OCI-M2 (cell line): ENCODE data around the gene TMEM235.

ENCODE experiments used
- DNase-seq: peaks from one replicate; lab custom pipeline; 2025; ENCODE audit not compliant: unreplicated experiment; lab: John Stamatoyannopoulos, UW

Gene TMEM235

DNA sequence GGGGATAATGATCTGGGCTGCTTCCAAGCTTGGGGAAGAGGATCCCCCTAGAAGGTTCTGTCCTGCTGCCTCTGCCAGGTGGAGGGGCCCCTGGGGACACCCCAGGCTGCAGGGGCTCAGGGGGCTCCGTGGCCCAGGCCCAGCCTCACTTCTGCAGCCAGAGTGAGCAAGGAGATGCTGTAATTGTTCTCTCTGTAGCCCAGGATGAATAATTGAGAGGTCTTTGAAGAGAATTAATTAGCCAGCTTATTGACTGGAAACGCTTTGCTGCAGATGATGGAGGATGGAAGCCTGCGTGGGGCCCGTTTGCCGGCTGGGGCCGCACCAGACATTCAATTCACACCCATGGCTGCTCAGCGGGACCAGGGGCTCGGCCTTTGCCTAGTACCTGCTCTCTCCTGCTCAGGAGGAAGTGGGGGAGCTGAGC lies 38.5 kb downstream of the TMEM235 start:
- DNase-seq: no peak

DNA sequence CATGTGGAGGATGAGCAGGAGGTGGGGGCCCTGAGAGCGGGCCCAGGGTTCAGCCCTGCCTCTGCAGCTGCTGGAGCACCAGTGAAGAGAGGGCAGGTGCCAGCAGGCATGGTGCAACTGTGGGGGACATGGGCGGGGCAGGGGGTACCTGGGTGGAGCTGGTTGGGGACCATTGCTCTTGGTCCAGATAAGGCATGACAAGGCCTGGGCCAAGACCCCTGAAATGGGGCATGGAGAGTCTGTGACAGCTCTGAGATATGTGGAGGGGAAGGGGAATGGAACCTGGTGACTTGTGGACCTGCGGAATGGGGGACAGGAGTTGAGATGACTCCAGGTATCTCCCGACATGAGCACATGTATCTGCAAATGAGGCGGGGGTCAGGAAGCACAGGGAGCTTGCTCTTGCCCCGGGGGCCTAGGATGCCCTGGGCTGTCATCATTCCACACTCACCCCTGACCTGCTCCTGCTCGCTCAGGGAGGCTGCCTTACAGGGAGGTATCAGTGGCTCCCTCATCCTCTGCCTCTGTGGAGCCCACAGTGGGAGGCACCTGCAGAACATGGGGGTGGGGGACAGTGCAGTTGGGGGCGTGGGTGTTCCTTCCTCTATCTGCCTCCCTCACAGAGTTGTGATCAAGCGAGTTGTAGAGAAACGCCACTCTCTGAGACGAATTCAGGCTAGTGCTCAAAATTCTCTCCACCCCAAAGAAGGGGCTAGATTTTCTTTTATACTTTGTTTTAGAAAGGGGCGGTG lies 40.2 kb downstream of the TMEM235 start:
- peak; percentile 71 for DNase-seq

DNA sequence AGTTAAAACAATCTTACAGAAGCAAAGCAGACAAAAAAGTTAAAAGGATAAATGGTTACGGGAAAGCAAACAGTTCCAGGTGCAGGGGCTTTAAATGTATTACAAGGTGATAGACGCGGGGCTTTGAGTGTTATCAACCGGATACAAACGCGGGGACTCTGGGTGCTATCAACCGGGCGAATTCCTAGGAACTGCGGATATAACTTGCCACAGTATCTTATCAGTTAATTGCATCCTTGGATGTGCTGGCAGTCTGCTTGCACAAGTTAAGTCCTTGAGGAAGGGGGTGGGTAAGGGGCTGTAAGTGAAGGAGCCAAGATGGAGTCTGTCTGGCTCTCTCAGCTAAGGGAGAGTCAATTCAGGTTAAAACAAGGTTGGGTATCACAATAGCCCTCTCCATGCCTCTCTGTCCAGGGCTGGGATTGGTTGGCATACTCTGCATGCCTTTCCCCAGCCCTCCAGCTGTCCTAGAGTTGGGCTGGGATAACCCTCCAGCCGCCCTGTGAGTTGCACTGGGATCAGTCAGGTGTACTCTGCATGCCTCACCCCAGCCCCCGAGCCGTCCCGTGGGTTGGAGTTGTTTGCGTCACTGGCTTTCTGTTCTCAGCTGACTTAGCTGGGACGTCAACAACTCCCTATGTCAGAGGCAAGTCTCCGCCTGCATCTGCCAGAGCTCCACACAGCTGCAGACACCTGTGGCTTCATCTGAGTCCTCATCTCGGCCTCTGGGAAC lies 40.9 kb downstream of the TMEM235 start:
- peak; percentile 71 for DNase-seq

DNA sequence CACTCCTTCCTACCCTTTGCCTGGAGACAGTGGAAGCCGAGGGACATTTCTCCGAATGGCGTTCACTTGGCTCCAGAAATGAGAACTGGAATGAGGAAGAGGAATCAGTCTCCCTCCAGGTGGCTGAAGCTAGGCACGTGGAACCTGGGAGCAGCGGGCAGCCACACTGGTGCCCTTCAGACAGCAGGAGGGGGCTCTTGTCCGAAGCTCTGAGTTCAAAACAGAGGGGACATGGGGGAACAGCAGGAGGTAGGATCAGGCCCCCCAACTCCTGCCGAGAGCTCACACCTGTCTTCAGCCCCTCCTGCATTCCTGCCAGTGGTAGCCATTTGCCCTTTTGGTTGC lies 41.5 kb downstream of the TMEM235 start:
- no peak for DNase-seq

DNA sequence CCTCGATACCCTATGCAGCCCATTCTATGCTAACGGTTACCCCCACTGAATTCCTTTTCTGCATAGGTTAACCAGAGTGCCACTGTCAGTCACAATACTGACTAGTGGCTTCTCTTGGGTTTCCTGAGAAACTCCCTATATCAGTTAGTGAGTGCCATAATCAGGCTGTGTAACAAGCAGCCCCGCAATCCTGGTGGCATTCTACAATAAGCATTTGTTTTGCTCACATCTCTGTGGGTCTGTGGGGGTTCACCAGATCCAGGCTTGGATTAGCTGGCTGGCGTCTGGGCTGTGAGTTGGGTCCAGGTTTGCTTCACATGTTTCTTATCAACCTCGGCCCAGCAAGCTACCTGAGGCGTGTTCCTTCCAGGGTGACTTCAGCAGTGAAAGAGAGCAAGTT lies 42.4 kb downstream of the TMEM235 start:
- DNase-seq: no peak

DNA sequence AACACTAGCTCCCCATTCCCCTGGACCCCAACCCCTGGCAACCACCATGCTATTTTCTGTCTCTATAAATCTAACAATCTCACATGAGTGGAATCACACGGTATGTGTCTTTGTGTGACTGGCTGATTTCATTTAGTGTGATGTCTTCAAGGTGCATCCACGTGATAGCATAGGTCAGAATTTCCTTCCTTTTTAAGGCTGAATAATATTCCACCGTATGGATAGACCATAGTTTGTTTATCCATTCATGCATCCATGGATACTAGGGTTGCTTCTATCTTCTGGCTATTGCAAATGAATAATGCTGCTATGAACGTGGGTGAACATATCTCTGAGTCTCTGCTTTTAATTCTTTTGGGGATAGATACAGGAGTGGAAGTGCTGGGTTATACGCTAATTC lies 43.9 kb downstream of the TMEM235 start:
- DNase-seq: no peak

DNA sequence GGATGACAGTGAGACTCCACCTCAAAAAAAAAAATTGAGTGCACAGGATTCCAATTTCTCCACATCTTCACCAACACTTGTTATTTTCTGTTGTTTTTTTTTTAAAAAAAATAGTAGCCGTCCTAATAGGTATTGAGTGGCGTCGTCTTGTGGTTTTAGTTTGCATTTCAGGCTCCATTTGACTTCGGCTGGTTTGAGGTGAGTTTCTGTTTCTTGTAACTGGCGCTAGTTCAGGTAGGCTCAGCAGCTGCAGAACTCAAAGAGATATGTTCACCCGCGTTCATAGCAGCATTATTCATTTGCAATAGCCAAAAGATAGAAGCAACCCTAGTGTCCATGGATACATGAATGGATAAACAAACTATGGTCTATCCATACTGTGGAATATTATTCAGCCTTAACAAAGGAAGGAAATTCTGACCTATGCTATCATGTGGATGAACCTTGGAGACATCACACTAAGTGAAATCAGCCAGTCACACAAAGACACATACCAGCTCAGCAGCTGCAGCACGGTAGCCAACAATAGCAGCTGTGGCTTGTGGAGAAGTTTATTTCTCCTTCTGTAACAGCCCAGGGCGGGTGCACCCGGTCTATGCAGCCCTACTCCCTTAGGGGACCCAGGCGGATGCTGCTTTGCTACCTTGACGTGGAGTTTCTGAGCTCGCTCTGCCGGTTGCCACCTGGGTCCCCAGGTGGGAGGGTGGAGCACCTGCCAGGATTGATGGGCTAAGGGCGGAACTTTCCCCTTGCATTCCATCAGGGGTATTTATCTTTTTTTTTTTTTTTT lies 44.9 kb downstream of the TMEM235 start:
- no peak for DNase-seq

DNA sequence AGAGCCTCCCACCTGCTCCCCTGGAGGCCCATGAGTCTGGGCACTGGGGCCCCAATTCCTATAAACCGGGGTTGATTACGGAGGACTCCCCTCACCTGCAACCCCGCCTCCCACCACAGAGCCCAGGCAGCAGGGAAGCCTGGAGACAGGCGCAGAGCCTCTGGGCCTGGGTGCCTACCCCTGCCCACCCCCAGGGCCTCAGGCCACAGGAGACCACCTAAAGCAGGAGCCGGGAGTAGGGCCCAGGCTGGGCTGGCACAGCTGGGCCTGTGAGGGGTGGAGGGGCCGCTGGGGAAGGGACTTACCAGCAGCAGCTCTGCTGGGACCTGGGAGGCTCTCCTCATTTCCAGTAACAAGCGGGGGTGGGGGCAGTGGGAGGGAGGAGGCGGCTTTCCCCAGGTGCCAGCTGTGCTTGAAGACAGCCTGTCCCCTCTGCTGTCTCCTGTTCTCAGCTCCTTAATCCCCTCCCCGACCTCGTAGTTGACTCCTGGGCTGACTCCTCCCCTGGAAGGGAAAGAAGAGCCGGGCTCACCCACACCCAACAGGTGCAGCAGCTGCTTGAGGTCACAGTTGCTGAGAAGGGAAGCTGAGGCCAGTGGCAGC lies 46.8 kb downstream of the TMEM235 start:
- DNase-seq: no peak

DNA sequence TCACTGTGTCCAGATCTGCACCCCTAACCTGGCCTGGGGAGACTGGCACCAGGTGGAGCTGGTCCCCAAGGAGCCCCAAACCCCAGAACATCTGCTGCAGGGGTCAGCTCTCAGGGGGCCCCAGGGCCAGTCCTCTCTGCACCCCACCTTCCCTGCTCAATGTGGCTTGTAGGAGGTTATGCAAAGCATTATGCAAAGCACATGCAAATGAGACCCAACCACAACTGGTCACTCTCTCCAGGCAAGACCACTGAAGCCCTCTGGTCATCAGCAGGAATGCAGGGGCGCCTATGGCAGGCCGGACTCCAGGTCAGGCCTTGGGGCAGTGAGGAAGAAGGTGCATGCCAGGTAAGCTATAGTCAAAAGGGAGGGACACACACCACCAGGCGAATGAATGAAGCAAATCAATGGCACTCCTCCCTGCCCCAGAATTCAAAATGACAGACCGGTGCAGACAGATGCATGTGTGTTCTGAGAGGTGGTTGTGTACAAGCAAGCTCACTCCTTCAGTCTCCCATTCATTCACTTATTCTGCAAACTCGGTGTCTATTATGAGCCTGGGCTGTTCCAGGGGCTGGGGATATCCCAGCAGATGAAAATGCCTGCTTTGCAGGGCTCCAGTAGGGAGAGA lies 48.0 kb downstream of the TMEM235 start:
- DNase-seq: no peak

DNA sequence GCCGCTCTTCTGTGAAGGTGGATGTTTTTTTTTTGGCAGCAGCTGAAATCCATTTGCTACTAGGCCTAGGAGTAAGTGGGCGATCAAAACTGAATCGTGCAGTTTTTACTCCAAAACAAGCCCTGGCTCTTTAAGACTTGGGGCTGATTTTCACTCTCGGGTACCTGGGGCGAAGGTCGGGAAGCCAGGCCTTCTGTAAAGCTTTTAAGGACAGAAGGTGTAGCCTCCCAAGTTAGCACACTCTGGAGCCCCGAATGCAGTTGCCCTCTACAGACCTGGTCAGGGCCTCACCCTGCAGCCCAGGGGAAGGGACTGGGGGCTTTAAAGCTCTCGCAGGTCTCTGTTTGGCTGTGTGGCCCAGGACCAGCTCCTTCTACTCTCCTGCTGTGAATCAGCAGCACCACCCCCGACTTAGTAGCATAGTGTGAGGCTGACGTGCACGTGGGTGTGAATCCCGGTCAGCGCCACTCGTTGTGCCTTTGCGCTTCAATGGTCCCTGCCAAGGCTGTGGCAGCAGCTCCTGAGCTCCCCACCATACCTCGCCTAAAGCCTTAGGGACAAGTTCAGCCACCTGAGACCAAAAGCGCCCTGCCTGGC lies 49.9 kb downstream of the TMEM235 start:
- no peak for DNase-seq

DNA sequence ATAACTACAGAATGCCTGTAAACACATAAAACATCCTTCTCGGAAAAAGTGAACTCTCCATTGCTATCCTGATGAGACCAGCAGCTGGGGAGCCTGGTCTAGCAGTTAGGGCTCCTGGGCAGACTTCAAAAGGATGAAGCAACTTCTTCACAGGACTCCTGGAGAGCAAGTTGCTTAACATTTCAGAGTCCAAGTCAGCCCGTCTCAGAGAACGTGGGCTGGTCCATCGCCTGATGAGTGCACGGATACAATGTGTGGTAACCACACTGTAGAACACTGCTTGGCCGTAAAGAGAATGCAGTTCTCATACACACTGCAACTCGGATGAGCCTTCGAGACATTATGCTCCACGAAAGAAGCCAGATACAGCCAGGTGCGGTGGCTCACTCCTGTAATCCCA lies 52.7 kb downstream of the TMEM235 start:
- no peak for DNase-seq

DNA sequence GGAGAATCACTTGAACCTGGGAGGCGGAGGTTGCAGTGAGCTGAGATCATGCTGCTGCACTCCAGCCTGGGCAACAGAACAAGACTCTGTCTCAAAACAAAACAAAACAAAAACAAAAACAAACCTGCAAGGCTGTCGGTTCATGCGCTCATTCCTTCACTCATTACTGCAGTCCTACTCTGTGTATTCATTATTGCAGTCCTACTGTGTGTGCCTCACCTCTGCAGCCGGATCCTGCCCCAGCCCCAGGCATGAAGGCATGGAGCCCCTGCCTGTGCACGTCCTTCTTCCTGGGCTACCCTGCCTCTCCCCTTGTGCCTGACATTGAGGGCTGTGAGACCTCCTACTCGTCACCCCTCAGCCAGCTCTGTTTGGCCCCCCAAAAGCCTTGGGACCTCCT lies 57.6 kb downstream of the TMEM235 start:
- no peak for DNase-seq

DNA sequence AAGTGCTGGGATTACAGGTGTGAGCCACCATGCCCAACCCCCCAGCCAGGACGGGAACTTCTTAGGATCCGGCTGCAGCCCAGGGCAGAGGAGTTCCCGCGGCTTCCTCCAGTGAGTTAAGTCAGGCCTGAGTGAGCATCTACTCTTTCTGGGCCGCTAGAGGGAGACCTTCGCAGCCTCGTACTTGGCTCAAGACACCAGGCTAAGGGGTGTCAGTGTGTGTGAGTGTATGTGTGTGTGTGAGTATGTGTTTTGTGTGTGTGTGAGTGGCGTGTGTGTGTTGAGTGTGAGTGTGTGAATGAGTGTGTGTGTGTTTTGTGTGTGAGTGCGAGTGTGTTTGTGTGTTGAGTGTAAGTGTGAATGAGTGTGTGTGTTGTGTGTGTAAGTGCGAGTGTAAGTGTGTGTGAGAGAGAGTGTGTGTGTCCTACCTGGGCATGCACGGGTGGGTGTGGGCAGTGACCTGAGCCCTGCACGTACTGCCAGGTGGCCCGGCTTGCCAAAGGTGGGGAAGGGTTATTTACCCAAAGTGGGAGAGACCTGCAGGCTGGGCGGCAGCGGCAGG lies 58.5 kb downstream of the TMEM235 start:
- peak; percentile 26 for DNase-seq
